Measurements from ENCODE around the gene PABPC1L.

DNA sequence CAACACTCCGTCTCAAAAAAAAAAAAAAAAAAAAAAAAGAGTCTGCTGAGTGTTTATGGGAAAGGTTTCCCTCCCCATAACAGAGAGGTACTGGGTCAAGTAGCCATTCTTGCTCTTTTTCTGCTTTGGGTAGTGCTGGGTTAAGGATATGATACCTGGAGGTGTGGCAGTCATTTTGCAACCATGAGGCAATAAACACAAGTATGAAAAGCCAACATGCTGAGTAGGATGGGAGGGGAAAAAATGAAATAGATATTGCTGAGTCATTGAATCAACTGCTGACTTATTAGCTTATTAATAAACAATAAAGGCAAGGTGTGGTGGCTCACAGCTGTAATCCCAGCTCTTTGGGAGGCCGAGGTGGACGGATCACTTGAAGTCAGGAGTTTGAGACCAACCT, 52.6 kb downstream of the PABPC1L start:
- TF ChIP-seq RAD21 (IDR thresholded peaks at IDR 0.05; ENCODE audit: low read depth), result no peak
- TF ChIP-seq EP300 (IDR thresholded peaks at IDR 0.05; ENCODE audit: borderline replicate concordance), result no peak

Data from Ishikawa (cell line).